DOHH2 (cell line): ENCODE measurements around the gene IDNK.

Source experiments
- H3F3A ChIP-seq: fragments of 200-600 bp; sonication (generic), shearing (Covaris generic); 2 replicates; pipeline ENCODE4 v1.6.0; 2016; ENCODE audit warnings: antibody characterized with exemption, mild to moderate bottlenecking; ENCODE audit not compliant: control insufficient read depth, insufficient read depth
- H3K27ac ChIP-seq: fragments of 200-600 bp; sonication (generic); 2 replicates; pipeline ENCODE4 v1.5.1; 2014; ENCODE audit warnings: low read depth, mild to moderate bottlenecking, low read length, moderate library complexity
- H3K27me3 ChIP-seq: fragments of 200-600 bp; sonication (generic); 2 replicates; pipeline ENCODE4 v1.6.1; 2014; ENCODE audit warnings: mild to moderate bottlenecking, low read length, mixed read lengths; ENCODE audit not compliant: control insufficient read depth
- H3K36me3 ChIP-seq: fragments of 200-600 bp; sonication (generic); 2 replicates; pipeline ENCODE4 v1.6.1; 2014; ENCODE audit warnings: mild to moderate bottlenecking, low read length, moderate library complexity, mixed read lengths; ENCODE audit not compliant: control insufficient read depth
- H3K4me1 ChIP-seq: fragments of 200-600 bp; sonication (generic); 2 replicates; pipeline ENCODE4 v1.6.1; 2014; ENCODE audit warnings: mild to moderate bottlenecking, low read length, mixed read lengths; ENCODE audit not compliant: control insufficient read depth
- H3K4me2 ChIP-seq: fragments of 200-600 bp; sonication (generic); 2 replicates; pipeline ENCODE4 v1.6.0; 2014; ENCODE audit warnings: mild to moderate bottlenecking, low read length, moderate library complexity
- H3K4me3 ChIP-seq: fragments of 200-600 bp; sonication (generic); 2 replicates; pipeline ENCODE4 v1.5.1; 2014; ENCODE audit warnings: mild to moderate bottlenecking, low read length, mixed read lengths
- H3K79me2 ChIP-seq: fragments of 200-600 bp; sonication (generic); 2 replicates; pipeline ENCODE4 v1.6.1; 2014; ENCODE audit warnings: mild to moderate bottlenecking, low read length, mixed read lengths; ENCODE audit not compliant: control insufficient read depth
- H3K9me2 ChIP-seq: fragments of 200-600 bp; sonication (generic); replicated peaks from 2 replicates; pipeline ENCODE4 v1.6.1; 2014; ENCODE audit warnings: mild to moderate bottlenecking, low read length, mixed read lengths; ENCODE audit not compliant: control insufficient read depth
- H3K9me3 ChIP-seq: fragments of 200-600 bp; sonication (generic); 2 replicates; pipeline ENCODE4 v1.6.1; 2014; ENCODE audit warnings: antibody characterized with exemption, low read length, mixed read lengths; ENCODE audit not compliant: control insufficient read depth, insufficient read depth
- H4K20me1 ChIP-seq: fragments of 200-600 bp; sonication (generic); 2 replicates; pipeline ENCODE4 v1.6.0; 2014; ENCODE audit warnings: low read depth, mild to moderate bottlenecking, antibody characterized with exemption, low read length, moderate library complexity; ENCODE audit not compliant: control insufficient read depth, insufficient read depth
- EZH2phosphoT487 ChIP-seq: fragments of 200-600 bp; sonication (generic); IDR thresholded peaks from 2 replicates; pipeline ENCODE4 v1.6.1; 2017; ENCODE audit warnings: borderline replicate concordance, mild to moderate bottlenecking, antibody characterized with exemption, low read length, moderate library complexity, mixed read lengths
- TF ChIP-seq, protein P1 (sequence below): fragments of 200-600 bp; sonication (generic); IDR thresholded peaks from one replicate; pipeline ENCODE4 v1.5.1; 2014; ENCODE audit warnings: antibody characterized with exemption, mild to moderate bottlenecking, low read depth, low read length; ENCODE audit not compliant: poor library complexity, severe bottlenecking

IDNK gene

DNA sequence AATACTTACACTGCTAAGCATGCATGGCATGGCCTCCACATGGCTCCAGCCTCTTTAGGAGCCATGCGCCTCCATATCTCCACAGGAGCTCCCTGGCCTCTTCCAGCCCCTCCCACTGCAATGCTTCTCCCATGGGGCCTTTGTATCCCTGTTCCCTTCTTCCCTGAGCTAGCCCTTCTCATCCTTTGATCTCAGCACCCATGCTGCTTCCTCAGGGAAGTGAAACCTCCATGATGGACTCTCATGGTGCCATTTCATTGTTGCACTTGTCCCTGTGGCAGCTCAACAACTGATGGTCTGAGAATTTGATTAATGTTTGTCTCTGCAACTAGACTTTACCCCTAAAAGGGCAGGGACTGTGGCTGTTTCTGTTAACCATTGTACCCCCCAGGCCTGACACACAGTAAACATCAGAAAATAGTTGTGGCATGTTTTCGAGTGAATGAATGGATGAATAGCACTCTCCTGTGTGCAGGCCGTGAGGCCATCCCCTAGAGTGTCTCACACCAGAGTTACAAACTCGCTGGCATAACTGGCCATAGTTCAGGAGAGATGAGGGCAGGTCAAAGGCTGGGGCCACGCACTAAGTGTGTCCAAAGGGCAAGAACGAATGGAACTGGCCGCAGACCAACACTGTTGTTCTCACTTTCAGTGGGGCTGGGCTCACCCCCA, 6.6 kb downstream of the IDNK start:
- Histone ChIP-seq H3K4me1 (no peaks in the 10 kb centered on the region), H3K4me2 (no peak overlapping the region), H3K36me3 (peaks cover 10% of the 10 kb centered on the region), H3K79me2 (no peaks in the 10 kb centered on the region), H3K27ac (no peak overlapping the region), H3K27me3 (no peaks in the 10 kb centered on the region), H3K9me3 (no peaks in the 10 kb centered on the region), H4K20me1 (no peaks in the 10 kb centered on the region), H3K4me3 (no peak overlapping the region), H3K9me2 (no peaks in the 10 kb centered on the region), H3F3A (no peaks in the 10 kb centered on the region)
- no peak for TF ChIP-seq EZH2phosphoT487
- TF ChIP-seq, protein P1, sequence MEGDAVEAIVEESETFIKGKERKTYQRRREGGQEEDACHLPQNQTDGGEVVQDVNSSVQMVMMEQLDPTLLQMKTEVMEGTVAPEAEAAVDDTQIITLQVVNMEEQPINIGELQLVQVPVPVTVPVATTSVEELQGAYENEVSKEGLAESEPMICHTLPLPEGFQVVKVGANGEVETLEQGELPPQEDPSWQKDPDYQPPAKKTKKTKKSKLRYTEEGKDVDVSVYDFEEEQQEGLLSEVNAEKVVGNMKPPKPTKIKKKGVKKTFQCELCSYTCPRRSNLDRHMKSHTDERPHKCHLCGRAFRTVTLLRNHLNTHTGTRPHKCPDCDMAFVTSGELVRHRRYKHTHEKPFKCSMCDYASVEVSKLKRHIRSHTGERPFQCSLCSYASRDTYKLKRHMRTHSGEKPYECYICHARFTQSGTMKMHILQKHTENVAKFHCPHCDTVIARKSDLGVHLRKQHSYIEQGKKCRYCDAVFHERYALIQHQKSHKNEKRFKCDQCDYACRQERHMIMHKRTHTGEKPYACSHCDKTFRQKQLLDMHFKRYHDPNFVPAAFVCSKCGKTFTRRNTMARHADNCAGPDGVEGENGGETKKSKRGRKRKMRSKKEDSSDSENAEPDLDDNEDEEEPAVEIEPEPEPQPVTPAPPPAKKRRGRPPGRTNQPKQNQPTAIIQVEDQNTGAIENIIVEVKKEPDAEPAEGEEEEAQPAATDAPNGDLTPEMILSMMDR, result no peak

DNA sequence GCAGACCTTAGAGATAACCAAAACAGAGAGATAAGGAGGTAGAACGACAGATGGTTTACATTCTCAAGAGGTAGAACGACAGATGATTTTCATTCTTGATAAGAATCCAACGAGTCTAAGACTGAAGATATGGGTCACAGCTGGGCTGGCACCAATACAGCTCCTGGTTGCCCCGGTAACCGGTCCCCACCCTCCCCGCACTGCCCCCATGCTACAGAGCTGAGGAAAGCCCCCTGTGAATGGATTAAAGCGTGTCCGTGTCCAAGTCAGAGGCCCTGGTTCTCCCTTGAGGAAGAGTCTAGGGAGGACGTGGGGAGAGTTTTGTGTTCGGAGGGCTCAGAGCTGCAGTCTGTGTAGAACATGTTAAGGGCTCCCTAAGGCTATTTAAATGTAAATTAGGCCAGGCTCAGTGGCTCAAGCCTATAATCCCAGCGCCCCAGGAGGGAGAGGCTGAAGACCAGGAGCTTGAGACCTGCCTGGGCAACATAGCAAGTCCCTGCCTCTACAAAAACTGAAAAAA, 8.1 kb downstream of the IDNK start:
- Histone ChIP-seq H3K27ac (no peak overlapping the region), H4K20me1 (no peaks in the 10 kb centered on the region), H3K36me3 (peaks cover 10% of the 10 kb centered on the region), H3K4me2 (no peak overlapping the region), H3K4me1 (no peaks in the 10 kb centered on the region), H3K9me3 (no peaks in the 10 kb centered on the region), H3K4me3 (no peak overlapping the region), H3K9me2 (no peaks in the 10 kb centered on the region), H3K27me3 (no peaks in the 10 kb centered on the region), H3F3A (no peaks in the 10 kb centered on the region), H3K79me2 (no peaks in the 10 kb centered on the region)
- TF ChIP-seq, protein P1, result no peak
- no peak for TF ChIP-seq EZH2phosphoT487

DNA sequence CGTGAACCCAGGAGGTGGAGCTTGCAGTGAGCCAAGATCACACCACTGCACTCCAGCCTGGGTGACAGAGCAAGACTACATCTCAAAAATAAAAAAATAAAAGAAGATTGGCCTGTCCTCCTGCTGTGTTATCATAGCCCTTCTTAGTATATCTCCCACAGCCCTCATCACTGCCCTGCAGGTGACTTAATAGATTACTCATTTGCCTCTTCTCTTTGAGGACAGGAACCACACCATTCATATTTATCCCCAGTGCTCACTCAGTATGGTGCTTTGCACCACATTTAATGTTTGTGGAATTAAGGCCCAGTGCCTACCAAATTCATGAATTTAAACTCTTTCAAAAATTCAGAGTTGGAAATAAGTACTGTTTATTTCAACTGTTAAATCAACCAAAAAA, 10.3 kb downstream of the IDNK start:
- H3K79me2 ChIP-seq, result no peaks in the 10 kb centered on the region
- H3K4me1 ChIP-seq, result no peaks in the 10 kb centered on the region
- H3K27me3 ChIP-seq, result no peaks in the 10 kb centered on the region
- H3K4me3 ChIP-seq, result no peak overlapping the region
- H4K20me1 ChIP-seq, result no peaks in the 10 kb centered on the region
- H3K9me2 ChIP-seq, result no peaks in the 10 kb centered on the region
- H3K36me3 ChIP-seq, result no peaks in the 10 kb centered on the region; the same call in 1 of the 2 replicates
- H3K9me3 ChIP-seq, result no peaks in the 10 kb centered on the region
- no peak overlapping the region for H3K4me2 ChIP-seq
- TF ChIP-seq, protein P1, result no peak
- TF ChIP-seq EZH2phosphoT487, result no peak
- no peaks in the 10 kb centered on the region for H3F3A ChIP-seq
- no peak overlapping the region for H3K27ac ChIP-seq
